Stimulated activated CD4-positive, alpha-beta T cell treated with anti-CD3 and anti-CD28 coated beads, Interleukin-1b, Interleukin-23, amount 100 ng/mL, for 1 hour (primary cell): Measurements from ENCODE around the gene MUC13.
"Not testable (repeated sequence)": the region's sequence is repeated elsewhere in the genome, so short reads cannot be mapped to it uniquely, and the experiment has no call there.

Experiments used
- DNase-seq, 2 donors: peaks; one replicate each; pipeline ENCODE4 v3.0.0-alpha.2; 2020; ENCODE audit warnings: low read depth in 2 of 2

Gene MUC13

DNA sequence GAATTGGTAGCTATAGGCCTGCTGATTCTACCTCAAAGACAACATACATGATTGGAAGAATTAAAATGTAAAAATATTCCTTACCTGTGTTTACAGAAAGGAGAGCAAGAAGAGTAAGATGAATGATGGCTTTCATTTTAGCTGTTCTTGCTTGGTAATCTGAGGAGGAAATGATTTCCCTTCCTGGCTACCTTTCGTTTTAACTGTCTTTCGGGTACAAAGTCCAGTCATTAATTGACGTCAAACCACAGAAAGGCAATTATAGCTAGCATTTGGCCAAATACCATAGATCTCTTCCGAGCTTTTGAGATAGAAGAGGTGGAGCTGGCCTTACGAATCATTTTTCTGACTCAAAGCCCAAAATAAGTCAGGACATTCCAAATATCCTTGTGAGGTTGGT lies at the start of gene MUC13:
TSS of gene MUC13 (minus strand) at position 175 of the 400 bp plus-strand sequence. CDS start at position 136, 39 bp downstream.
- no peak for DNase-seq

DNA sequence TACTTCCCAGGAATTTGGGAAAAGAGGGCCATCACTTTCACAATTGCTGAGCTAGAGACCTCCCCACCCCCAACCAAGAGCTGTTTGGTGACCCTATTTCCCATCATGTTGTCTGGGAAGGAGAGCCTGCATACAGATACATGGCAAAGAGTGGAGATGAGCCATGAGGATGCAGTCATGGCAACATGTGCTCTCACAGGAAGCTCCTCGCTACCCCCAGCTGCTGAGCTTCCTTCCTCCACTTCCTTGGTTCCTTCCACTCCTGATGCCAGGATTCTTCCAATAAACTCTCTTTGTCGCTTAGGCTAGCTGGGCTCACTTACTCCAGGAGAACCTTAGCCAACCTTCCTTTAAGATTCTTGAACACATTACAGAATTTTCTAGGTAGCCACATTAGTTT lies 48.3 kb upstream of the MUC13 start:
- DNase-seq = no peak

GRCh38 chr3:124981472-124981871 lies 46.9 kb upstream of the MUC13 start:
- no peak for DNase-seq

DNA sequence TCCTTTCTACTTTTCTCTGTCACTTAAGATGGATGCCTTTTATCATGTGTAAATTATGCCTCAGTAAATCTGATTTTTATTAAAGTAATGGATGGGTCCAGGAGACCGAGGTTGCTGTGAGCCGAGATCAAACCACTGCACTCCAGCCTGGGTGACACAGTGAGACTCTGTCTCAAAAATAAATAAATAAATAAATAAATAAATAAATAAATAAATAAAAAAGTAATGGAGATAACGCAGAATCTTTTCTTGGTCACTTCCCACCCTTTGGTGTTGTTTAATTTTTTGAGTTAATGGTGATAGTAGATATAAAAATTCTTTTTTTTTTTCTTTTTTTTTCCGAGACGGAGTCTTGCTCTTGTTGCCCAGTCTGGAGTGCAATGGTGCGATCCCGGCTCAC lies 44.1 kb upstream of the MUC13 start:
- DNase-seq = no peak

GRCh38 chr3:124976383-124976782 lies 41.8 kb upstream of the MUC13 start:
- DNase-seq = no peak

GRCh38 chr3:124974691-124975090 lies 40.1 kb upstream of the MUC13 start:
- no peak for DNase-seq

DNA sequence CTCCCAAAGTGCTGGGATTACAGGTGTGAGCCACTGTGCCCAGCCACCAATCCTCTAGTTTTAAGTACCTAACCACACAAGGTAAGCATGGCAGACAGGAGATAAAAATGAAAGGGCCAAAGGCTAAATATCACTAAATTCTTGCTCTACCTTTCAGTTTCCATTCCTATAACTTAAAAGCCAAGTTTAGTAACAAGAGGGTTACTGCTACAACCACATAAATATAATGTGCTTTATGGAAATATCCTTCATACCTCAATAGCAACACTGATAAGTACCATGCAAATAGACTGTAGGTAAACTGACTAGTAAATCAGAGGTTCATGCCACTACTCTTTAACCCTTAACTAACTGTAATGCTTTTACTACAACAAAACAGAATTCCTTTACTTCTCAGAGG lies 38.7 kb upstream of the MUC13 start:
- no peak for DNase-seq

DNA sequence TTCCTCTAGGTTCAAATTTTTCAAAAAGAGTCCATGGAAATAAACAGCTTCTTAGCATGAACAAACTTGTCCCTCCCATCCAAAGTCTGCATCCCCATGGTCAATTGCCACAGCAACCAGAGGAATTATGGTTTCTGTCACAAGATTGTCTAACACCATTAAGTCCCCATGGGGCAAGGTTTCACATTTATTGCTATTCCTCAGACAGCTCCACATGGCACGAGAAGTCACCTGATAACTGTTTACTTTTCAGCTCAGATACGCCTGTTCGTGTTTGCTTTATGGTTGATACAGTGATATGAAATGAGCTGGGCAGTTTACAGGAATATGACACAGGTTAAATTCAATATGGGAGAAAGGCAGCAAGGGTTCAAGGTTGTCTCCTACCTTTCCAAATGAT lies 37.9 kb upstream of the MUC13 start:
- DNase-seq = no peak

GRCh38 chr3:124969963-124970722 lies 35.6 kb upstream of the MUC13 start:
- no peak for DNase-seq

DNA sequence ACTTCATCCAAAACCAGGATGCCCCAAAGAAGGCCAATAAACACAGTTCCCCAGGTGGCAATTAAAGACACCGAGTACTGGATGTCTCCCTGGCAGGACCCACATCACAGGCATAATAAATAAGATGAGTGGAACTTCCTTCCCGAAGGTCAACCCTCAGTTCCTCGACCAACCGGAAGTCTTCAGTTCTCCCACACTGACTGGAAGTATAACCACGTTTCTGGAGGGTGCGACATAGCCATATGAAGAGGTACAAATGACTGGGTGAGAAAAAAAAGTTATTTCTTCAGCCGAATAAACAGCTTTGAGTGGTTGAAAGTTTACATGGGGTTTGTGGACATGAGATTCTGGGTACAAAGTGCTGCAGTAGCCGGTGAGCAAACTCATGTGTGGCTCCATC lies 34.6 kb upstream of the MUC13 start:
- no peak for DNase-seq

DNA sequence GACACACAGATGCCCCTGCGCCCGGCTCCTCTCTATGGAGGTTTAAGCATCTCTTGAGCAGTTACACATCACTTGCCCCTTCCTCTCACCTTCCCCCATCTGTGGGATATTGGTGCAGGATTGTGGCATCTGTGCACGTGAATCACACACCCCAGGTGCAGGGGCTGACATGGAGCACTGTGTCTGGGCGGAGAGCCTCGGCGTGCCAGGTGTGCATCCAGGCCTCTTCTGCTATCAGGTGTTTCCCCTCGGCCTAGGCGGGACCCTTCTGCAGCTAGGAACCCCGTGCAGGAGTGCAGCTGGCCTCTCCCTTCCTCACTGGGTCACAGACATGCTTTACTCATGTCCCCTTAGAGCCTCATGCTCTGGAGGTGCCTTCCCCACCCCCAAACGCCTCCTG lies 33.4 kb upstream of the MUC13 start:
- no peak for DNase-seq

DNA sequence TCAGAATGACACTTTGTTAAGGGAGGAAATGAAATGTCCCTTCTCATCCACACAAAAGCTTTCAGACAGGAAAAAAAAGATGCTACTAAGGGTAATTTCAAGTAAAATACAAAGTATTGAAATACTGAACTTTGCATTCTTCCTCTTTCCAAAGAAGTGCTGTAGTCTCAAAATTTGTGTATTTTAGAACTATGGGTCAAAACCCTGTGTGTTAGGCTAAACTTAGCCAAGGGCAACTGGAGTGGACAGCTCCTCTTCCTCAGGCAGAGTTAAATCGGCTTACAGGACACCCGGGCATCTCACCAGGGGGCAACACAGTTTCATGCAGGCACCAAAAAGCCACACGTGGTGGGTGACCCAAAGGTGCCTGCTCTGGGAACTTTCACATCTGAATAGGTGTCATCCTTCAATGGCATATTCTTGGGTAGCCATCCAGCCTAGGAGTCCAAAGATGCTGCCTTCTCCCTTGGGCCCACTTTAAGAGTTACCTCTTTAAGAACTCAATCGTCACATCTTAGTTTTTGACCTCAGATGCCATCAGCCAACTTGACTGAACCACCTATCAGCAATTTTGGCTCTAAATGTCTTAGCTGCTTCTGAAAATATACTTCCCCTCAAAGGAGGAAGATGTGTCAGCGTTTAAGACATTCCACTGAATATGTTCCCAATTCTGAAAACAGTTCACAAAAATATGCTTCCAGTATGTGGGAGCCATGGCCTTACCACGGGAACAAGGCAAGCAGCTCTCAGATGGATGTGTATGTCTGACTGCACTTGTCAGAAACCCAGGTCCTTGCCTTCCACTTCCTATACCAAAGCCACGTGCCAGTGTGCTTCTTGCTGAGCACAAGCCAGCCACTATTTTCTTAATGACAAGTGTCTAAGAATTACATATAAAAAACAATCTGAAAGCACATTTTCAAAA lies 32.2 kb upstream of the MUC13 start:
- DNase-seq = no peak

GRCh38 chr3:124965413-124965812 lies 30.9 kb upstream of the MUC13 start:
- no peak for DNase-seq

DNA sequence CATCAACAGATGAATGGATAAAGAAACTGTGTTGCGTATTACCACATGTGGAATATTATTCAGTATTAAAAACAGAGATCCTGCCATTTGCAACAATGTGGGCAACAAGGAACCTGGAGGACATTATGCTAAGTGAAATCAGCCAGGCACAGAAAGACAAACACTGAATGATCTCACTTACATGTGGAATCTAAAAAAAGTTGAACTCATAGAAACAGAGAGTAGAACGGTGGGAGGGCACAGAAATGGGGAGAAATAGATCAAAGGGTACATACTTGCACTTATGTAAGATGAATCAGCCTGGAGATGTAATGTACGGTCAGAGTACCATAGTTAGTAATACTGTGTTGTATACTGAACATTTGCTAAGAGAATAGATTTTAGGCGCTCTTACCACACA lies 29.8 kb upstream of the MUC13 start:
- no peak for DNase-seq

DNA sequence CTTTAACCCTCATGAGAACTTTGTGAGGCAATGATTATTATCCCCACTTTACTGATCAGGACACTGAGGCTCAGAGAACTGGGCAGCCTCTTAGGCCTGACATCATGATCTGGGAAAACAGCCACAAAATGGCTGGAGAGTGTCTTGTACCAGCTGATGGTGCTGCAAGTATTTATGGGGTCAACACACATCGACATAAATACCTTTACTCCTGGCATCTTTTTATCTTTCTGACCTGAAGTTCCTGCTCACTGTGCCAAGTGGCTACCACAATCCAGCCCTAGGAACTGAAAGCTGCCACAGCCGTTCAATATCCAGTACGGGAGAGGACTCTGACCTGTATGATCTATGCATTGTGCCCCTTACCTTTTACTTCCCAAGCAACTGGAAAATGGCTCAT lies 29.2 kb upstream of the MUC13 start:
- DNase-seq = no peak

GRCh38 chr3:124962403-124962940 lies 27.9 kb upstream of the MUC13 start:
- no peak for DNase-seq

- no peak for DNase-seq
Measured at GRCh38 chr3:124960698-124961097, 26.1 kb upstream of the MUC13 start.

- no peak for DNase-seq
Measured at GRCh38 chr3:124960105-124960504, 25.6 kb upstream of the MUC13 start.

- not testable (repeated sequence) for DNase-seq
Measured at GRCh38 chr3:124957951-124958350, 23.4 kb upstream of the MUC13 start.

DNA sequence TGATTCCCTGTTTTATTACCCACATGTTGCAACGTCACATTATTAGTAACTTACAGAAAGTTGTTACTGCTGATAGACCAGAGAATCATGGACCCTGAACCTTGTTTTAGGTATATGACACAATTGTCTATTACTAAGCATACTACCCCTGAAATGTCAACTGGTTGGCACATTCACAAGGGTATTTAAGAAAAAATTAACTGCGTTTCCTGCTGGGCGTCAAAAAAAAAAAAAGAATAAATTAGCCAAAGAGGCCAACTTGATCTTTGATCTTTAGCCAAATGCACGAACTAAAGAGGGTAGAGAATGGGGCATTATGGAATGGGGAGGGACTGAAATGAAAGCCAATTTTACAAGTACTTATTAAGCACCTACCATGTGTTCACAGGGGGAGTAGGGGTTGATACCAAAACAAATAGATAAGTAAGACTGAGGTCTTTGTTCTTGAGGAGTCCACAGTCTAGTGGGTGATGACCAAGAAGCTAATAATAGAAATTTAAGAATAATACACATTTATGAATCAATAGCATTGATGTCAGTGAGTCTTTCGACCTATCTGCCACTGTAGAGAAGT lies 17.8 kb upstream of the MUC13 start:
- DNase-seq = no peak

- DNase-seq = no peak
Measured at GRCh38 chr3:124951511-124952281, 17.1 kb upstream of the MUC13 start.

- no peak for DNase-seq
Measured at GRCh38 chr3:124950026-124950425, 15.5 kb upstream of the MUC13 start.
